Measurements from ENCODE around the gene RAP2B.

Gene RAP2B

GRCh38 chr3:153166796-153167195 lies 4.8 kb downstream of the RAP2B start:
- H3K27me3 ChIP-seq (replicated peaks; ENCODE audit: control insufficient read depth, insufficient read depth, low read length): no peaks in the 10 kb centered on the region
- no peak overlapping the region for H3K4me3 ChIP-seq (replicated peaks; ENCODE audit: low read depth, low read length)
- DNase-seq (ENCODE audit: extremely low read depth, insufficient read length): no peak
- no peak for TF ChIP-seq CTCF (IDR thresholded peaks at IDR 0.05; ENCODE audit: insufficient read depth, low read length, poor library complexity, severe bottlenecking)
- H3K36me3 ChIP-seq (ENCODE audit: control insufficient read depth, insufficient read depth, low read length): no peaks in the 10 kb centered on the region

- no peak for DNase-seq (ENCODE audit: extremely low read depth, insufficient read length)
- no peak for TF ChIP-seq CTCF (IDR thresholded peaks at IDR 0.05; ENCODE audit: insufficient read depth, low read length, poor library complexity, severe bottlenecking)
- Histone ChIP-seq H3K27me3 (replicated peaks; ENCODE audit: control insufficient read depth, insufficient read depth, low read length) (no peaks in the 10 kb centered on the region), H3K36me3 (ENCODE audit: control insufficient read depth, insufficient read depth, low read length) (no peaks in the 10 kb centered on the region), H3K4me3 (replicated peaks; ENCODE audit: low read depth, low read length) (no peak overlapping the region)
These were observed 7.9 kb downstream of the RAP2B start for GRCh38 chr3:153169793-153170383.

GRCh38 chr3:153171256-153171655 lies 9.2 kb downstream of the RAP2B start:
- H3K4me3 ChIP-seq (replicated peaks; ENCODE audit: low read depth, low read length): no peak overlapping the region
- no peaks in the 10 kb centered on the region for H3K36me3 ChIP-seq (ENCODE audit: control insufficient read depth, insufficient read depth, low read length)
- no peaks in the 10 kb centered on the region for H3K27me3 ChIP-seq (replicated peaks; ENCODE audit: control insufficient read depth, insufficient read depth, low read length)
- no peak for TF ChIP-seq CTCF (IDR thresholded peaks at IDR 0.05; ENCODE audit: insufficient read depth, low read length, poor library complexity, severe bottlenecking)
- no peak for DNase-seq (ENCODE audit: extremely low read depth, insufficient read length)

GRCh38 chr3:153171918-153172317 lies 9.9 kb downstream of the RAP2B start:
- DNase-seq (ENCODE audit: extremely low read depth, insufficient read length): no peak
- no peak overlapping the region for H3K4me3 ChIP-seq (replicated peaks; ENCODE audit: low read depth, low read length)
- no peak for TF ChIP-seq CTCF (IDR thresholded peaks at IDR 0.05; ENCODE audit: insufficient read depth, low read length, poor library complexity, severe bottlenecking)
- H3K27me3 ChIP-seq (replicated peaks; ENCODE audit: control insufficient read depth, insufficient read depth, low read length): no peaks in the 10 kb centered on the region
- H3K36me3 ChIP-seq (ENCODE audit: control insufficient read depth, insufficient read depth, low read length): no peaks in the 10 kb centered on the region

GRCh38 chr3:153172796-153173757 lies 11.1 kb downstream of the RAP2B start:
- Histone ChIP-seq H3K27me3 (replicated peaks; ENCODE audit: control insufficient read depth, insufficient read depth, low read length) (no peaks in the 10 kb centered on the region), H3K36me3 (ENCODE audit: control insufficient read depth, insufficient read depth, low read length) (no peaks in the 10 kb centered on the region), H3K4me3 (replicated peaks; ENCODE audit: low read depth, low read length) (no peak overlapping the region)
- no peak for DNase-seq (ENCODE audit: extremely low read depth, insufficient read length)
- no peak for TF ChIP-seq CTCF (IDR thresholded peaks at IDR 0.05; ENCODE audit: insufficient read depth, low read length, poor library complexity, severe bottlenecking)

Measured in GM06990 (cell line).